Muscle of leg (tissue), 11 donors: ENCODE data around the gene TTLL5. TPM values are rescaled to one million over a fixed set of nuclear protein-coding genes. Genes with fewer than 3 reads are reported as not detected.

ENCODE experiments used
- DNase-seq: peaks from one replicate; pipeline ENCODE4 v3.0.0; 2013
- H3K27ac ChIP-seq: one replicate; pipeline ENCODE4 v1.5.1; 2013; ENCODE audit warnings: mild to moderate bottlenecking, low read length, control low read depth
- H3K27me3 ChIP-seq: one replicate; pipeline ENCODE4 v1.6.1; 2013; ENCODE audit warnings: low read length; ENCODE audit not compliant: control insufficient read depth, insufficient read depth
- H3K36me3 ChIP-seq: one replicate; pipeline ENCODE4 v1.6.1; 2013; ENCODE audit warnings: low read length; ENCODE audit not compliant: control insufficient read depth, insufficient read depth
- H3K4me1 ChIP-seq: one replicate; pipeline ENCODE4 v1.6.1; 2013; ENCODE audit warnings: low read length; ENCODE audit not compliant: control insufficient read depth, insufficient read depth
- H3K4me3 ChIP-seq: one replicate; pipeline ENCODE4 v1.5.1; 2013; ENCODE audit warnings: low read length, control low read depth
- H3K9me3 ChIP-seq: replicated peaks from 2 replicates; pipeline ENCODE4 v1.6.1; 2013; ENCODE audit warnings: low read depth, low read length; ENCODE audit not compliant: control insufficient read depth
- WGBS: methylation state at CpG from one replicate; pipeline ENCODE4 v1.1.5; 2013; ENCODE audit warnings: missing lambda C conversion rate; ENCODE audit not compliant: insufficient coverage; 5-methylcytosine and 5-hydroxymethylcytosine counted together
- polyA plus RNA-seq, 8 donors: library from polyadenylated mRNA; unstranded; fragments of 120-200 nt; gene quantifications; one replicate each; pipeline versions ENCODE4 v1.2.1 to v1.2.3, GENCODE V29; 2013; ENCODE audit warnings: inconsistent platforms in 1 of 8, low replicate concordance in 1 of 8; ENCODE audit not compliant: insufficient read length in 8 of 8, insufficient read depth in 1 of 8
- total RNA-seq: library from RNA; stranded (reverse); fragments of 120-200 nt; gene quantifications from one replicate; pipeline ENCODE4 v1.2.4, GENCODE V29; 2013

TTLL5 gene
- total and polyA plus RNA-seq, 9 donors = 12.0 to 21.1 (median 15.2) TPM

DNA sequence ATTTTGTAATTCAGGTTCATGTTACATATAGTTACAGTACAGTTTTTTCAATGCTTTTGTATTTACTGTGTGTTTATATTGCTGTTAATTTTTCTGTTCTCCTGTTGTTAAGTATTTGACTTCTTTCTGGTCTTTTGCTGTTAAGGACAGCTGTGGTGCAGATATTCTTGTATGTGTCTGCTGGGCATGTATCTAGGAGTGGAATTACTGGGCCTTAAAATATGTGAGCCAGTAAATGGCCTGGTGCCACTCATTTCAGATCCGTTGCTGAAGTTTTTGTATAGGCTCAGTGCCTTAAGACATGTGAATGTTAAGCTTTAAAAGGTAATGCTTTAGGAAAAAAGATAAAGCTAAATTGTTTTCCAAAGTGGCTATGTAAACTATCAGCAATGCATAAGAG, 87.3 kb downstream of the TTLL5 start:
- Histone ChIP-seq H3K27me3 (no peaks in the 10 kb centered on the region), H3K27ac (no peak overlapping the region), H3K4me3 (no peak overlapping the region), H3K4me1 (no peaks in the 10 kb centered on the region), H3K36me3 (peaks cover 16% of the 10 kb centered on the region), H3K9me3 (peaks cover 8% of the 10 kb centered on the region)
- 57% methylated on average over 1 of the region's 1 CpG for WGBS
- DNase-seq = peak; percentile 39

DNA sequence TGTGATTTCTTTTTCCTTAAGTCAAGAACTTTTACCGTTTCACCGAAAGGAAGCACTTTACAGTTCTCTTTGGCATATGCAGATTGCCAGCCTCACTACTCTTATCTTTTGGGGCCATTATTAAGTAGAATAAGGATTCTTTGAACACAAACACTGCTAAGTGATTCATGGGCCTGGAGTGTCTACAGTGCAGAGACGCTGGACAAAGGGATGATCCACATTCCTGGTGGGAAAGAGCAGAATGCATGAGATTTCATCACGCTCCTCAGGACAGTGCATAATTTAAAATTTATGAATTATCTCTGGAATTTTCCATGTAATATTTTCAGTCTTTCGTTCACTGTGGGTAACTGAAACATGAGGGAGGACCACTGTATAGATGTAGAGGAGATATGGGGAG, 90.2 kb downstream of the TTLL5 start:
- H3K4me1 ChIP-seq = no peaks in the 10 kb centered on the region
- DNase-seq = no peak
- 80% methylated on average over 1 of the region's 5 CpGs for WGBS
- H3K4me3 ChIP-seq = no peak overlapping the region
- no peak overlapping the region for H3K27ac ChIP-seq
- H3K27me3 ChIP-seq = no peaks in the 10 kb centered on the region
- H3K36me3 ChIP-seq = peaks cover 12% of the 10 kb centered on the region
- peaks cover 8% of the 10 kb centered on the region for H3K9me3 ChIP-seq

DNA sequence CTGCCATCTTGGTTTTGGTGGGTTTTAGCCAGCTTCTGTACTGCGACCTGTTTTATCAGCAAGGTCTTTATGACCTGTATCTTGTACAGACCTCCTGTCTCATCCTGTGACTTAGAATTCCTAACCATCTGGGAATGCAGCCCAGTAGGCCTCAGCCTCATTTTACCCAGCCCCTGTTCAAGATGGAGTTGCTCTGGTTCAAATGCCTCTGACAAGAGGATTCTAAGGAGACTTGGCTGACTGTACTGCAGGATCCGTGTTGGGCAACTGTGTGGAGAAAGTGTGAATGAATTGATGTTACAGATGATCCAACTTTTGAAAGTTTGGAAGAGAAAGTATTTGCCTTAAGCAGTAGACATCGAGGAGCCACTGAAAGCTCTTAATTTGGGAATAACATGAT, 91.0 kb downstream of the TTLL5 start:
- Histone ChIP-seq H3K4me1 (no peaks in the 10 kb centered on the region), H3K4me3 (no peak overlapping the region), H3K9me3 (peaks cover 3% of the 10 kb centered on the region), H3K27ac (no peak overlapping the region), H3K27me3 (no peaks in the 10 kb centered on the region), H3K36me3 (peaks cover 7% of the 10 kb centered on the region)
- DNase-seq = peak; percentile 12
- 64% methylated on average over 1 of the region's 3 CpGs for WGBS

- DNase-seq = peak; percentile 54
- peaks cover 5% of the 10 kb centered on the region for H3K36me3 ChIP-seq
- no peaks in the 10 kb centered on the region for H3K27me3 ChIP-seq
- H3K4me3 ChIP-seq = no peak overlapping the region
- no CpG with 5 or more reads among the region's 4 CpGs for WGBS
- H3K9me3 ChIP-seq = no peaks in the 10 kb centered on the region
- H3K27ac ChIP-seq = no peak overlapping the region
- H3K4me1 ChIP-seq = no peaks in the 10 kb centered on the region
Measured at GRCh38 chr14:75752907-75753594, 92.0 kb downstream of the TTLL5 start.

GRCh38 chr14:75753696-75754095, 92.7 kb downstream of the TTLL5 start:
- peak; percentile 28 for DNase-seq
- Histone ChIP-seq H3K4me1 (no peaks in the 10 kb centered on the region), H3K9me3 (no peaks in the 10 kb centered on the region), H3K27me3 (no peaks in the 10 kb centered on the region), H3K36me3 (peaks cover 5% of the 10 kb centered on the region), H3K27ac (no peak overlapping the region), H3K4me3 (no peak overlapping the region)
- WGBS = no CpG with 5 or more reads among the region's 4 CpGs

DNA sequence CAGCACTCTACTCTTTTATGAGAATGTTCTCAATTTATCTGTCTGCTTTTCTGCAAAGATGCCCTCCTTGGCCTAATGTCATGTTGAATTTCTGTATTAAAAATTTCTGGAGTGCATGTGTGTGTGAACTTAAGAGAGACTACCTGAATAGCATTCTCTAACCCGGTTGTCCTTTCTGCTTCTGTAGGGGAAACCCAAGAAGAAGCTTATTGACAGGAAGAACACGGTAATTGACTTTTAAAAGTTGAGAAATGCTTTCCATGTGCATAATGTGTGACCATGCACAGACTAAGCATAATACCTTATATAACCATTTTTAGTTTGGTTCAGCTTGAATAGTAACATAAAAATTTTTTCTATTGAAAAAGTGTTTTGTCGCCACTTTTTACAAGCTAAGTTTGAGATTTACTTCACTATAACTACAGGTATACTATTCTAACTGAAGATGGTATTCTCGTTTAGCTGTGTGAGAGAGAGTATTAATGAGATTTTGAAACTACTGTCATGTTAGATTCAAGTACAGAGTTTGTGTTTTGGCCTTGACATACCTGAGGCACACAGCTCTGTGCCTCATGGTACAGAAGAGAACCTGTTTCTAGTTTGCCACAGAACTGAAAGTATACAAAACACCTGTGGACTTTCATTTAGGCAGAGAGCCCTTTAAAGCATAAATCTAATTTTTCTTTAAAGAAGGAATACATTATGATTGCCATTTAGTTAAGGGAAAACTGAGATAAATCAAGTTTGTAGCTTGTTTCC, 96.8 kb downstream of the TTLL5 start:
- Histone ChIP-seq H3K4me3 (no peak overlapping the region), H3K4me1 (no peaks in the 10 kb centered on the region), H3K36me3 (no peaks in the 10 kb centered on the region), H3K27me3 (no peaks in the 10 kb centered on the region), H3K27ac (no peak overlapping the region), H3K9me3 (no peaks in the 10 kb centered on the region)
- no peak for DNase-seq
- WGBS = no CpG with 5 or more reads among the region's 4 CpGs

GRCh38 chr14:75764020-75764419, 103.0 kb downstream of the TTLL5 start:
- Histone ChIP-seq H3K4me3 (no peak overlapping the region), H3K27ac (no peak overlapping the region), H3K27me3 (no peaks in the 10 kb centered on the region), H3K36me3 (peaks cover 8% of the 10 kb centered on the region), H3K4me1 (no peaks in the 10 kb centered on the region), H3K9me3 (no peaks in the 10 kb centered on the region)
- DNase-seq = no peak
- no CpG with 5 or more reads among the region's 4 CpGs for WGBS

DNA sequence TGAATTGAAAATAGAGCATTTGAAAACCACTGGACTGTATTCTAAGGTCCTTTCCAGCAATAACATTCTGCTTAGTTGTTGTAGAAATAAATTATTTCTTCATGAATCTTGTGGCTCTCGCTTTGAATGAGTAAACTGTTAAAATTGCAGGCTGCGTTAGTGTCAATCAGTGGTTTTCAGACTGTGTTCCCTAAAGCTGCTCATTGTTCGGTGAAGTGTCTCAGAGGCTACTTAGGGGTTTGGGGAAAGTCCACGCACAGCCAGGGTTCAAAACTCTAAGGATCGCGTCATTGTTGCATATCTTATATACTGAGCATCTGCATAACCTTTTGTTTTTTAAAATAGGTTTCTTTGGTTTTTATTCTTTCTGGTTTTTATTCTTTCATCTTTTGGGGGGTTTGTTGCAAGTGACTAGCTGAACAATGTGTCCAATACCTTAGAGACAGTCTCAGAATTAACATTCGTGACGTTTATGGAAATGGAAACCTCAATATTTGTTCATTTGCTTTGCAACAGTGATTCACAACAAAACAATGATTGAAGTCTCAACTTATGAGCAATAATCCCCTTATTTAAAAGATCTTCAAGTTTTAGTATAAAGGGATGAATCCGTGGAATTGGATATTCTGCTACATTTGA, 108.1 kb downstream of the TTLL5 start:
- H3K36me3 ChIP-seq = peaks cover 8% of the 10 kb centered on the region
- H3K4me3 ChIP-seq = no peak overlapping the region
- no peaks in the 10 kb centered on the region for H3K4me1 ChIP-seq
- no CpG with 5 or more reads among the region's 9 CpGs for WGBS
- H3K27ac ChIP-seq = no peak overlapping the region
- H3K27me3 ChIP-seq = no peaks in the 10 kb centered on the region
- no peaks in the 10 kb centered on the region for H3K9me3 ChIP-seq
- no peak for DNase-seq

- Histone ChIP-seq H3K27me3 (no peaks in the 10 kb centered on the region), H3K4me1 (no peaks in the 10 kb centered on the region), H3K27ac (no peak overlapping the region), H3K4me3 (no peak overlapping the region), H3K9me3 (no peaks in the 10 kb centered on the region), H3K36me3 (peaks cover 12% of the 10 kb centered on the region)
- DNase-seq = no peak
- WGBS = 83% methylated on average over 2 of the region's 2 CpGs
Measured at GRCh38 chr14:75770635-75771034, 109.6 kb downstream of the TTLL5 start.

DNA sequence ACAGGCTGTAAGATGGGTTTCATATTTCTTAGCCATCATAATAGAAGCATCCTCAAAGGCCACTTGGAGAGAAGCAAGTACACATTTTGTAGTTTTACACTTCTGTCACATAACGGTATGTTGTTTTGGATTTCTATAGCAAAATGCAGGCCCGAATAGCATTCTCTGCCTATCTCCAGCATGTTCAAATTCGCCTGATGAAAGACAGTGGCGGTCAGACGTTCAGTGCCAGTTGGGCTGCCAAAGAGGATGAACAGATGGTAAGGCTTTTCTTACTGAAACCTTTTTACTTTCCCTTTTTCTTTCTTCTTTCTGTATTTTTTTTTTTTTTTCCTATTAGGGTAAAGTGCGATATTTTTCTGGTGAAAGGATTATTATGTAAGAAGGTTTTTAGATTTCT, 110.5 kb downstream of the TTLL5 start:
- WGBS = no CpG with 5 or more reads among the region's 6 CpGs
- Histone ChIP-seq H3K4me3 (no peak overlapping the region), H3K4me1 (no peaks in the 10 kb centered on the region), H3K36me3 (peaks cover 10% of the 10 kb centered on the region), H3K27me3 (no peaks in the 10 kb centered on the region), H3K9me3 (no peaks in the 10 kb centered on the region), H3K27ac (no peak overlapping the region)
- peak; percentile 49 for DNase-seq
